GM19455 (cell line): ENCODE data around the gene FLT4.

Experiments used
- ATAC-seq: cut with Tn5 transposase; IDR thresholded peaks from one replicate; pipeline ENCODE4 v1.9.1; 2021; ENCODE audit not compliant: unreplicated experiment

Gene FLT4

GRCh38 chr5:180643191-180643851 is 6.1 kb downstream of the FLT4 start:
- ATAC-seq = no peak

- ATAC-seq = no peak
Observed at GRCh38 chr5:180642779-180643178, 6.6 kb downstream of the FLT4 start.

- ATAC-seq = no peak
Observed at GRCh38 chr5:180642181-180642775, 7.1 kb downstream of the FLT4 start.

GRCh38 chr5:180641566-180641900 is 7.9 kb downstream of the FLT4 start:
- ATAC-seq = no peak

GRCh38 chr5:180640861-180641565 is 8.4 kb downstream of the FLT4 start:
- ATAC-seq = no peak

GRCh38 chr5:180640611-180640860 is 8.9 kb downstream of the FLT4 start:
- no peak for ATAC-seq

GRCh38 chr5:180639741-180640610 is 9.4 kb downstream of the FLT4 start:
- ATAC-seq = no peak

- ATAC-seq = no peak
Observed at GRCh38 chr5:180639287-180639686, 10.1 kb downstream of the FLT4 start.

GRCh38 chr5:180637962-180638680 is 11.3 kb downstream of the FLT4 start:
- ATAC-seq = no peak

GRCh38 chr5:180636403-180637075 is 12.9 kb downstream of the FLT4 start:
- no peak for ATAC-seq

GRCh38 chr5:180636016-180636402 is 13.4 kb downstream of the FLT4 start:
- ATAC-seq = no peak

- ATAC-seq = no peak
Observed at GRCh38 chr5:180633283-180634177, 15.9 kb downstream of the FLT4 start.

GRCh38 chr5:180632768-180633167 is 16.6 kb downstream of the FLT4 start:
- ATAC-seq = no peak

- no peak for ATAC-seq
Observed at GRCh38 chr5:180631549-180632383, 17.6 kb downstream of the FLT4 start.

GRCh38 chr5:180630426-180630825 is 19.0 kb downstream of the FLT4 start:
- no peak for ATAC-seq

GRCh38 chr5:180629831-180630382 is 19.5 kb downstream of the FLT4 start:
- no peak for ATAC-seq

GRCh38 chr5:180628827-180629750 is 20.3 kb downstream of the FLT4 start:
- no peak for ATAC-seq
